ENCODE results near the gene GLIS1. TPM values are rescaled to one million over a fixed set of nuclear protein-coding genes. Genes with fewer than 3 reads are reported as not detected.

Gene GLIS1
- total RNA-seq, 4 donors from 2014 or later = not detected

- intact Hi-C loops (cut with DNase I; ENCODE audit: low total_unique reads) = no loop called here
- Histone ChIP-seq H3K27me3 (no peaks in the 10 kb centered on the region), H3K4me1 (peaks cover 10 to 16% of the 10 kb centered on the region in 2 donors), H3K36me3 (no peaks in the 10 kb centered on the region), H3K9me3 (no peaks in the 10 kb centered on the region), H3K27ac (no peak overlapping the region), H3K4me3 (no peak overlapping the region)
- no peak for TF ChIP-seq POLR2A (IDR thresholded peaks at IDR 0.05)
- TF ChIP-seq, protein P1, sequence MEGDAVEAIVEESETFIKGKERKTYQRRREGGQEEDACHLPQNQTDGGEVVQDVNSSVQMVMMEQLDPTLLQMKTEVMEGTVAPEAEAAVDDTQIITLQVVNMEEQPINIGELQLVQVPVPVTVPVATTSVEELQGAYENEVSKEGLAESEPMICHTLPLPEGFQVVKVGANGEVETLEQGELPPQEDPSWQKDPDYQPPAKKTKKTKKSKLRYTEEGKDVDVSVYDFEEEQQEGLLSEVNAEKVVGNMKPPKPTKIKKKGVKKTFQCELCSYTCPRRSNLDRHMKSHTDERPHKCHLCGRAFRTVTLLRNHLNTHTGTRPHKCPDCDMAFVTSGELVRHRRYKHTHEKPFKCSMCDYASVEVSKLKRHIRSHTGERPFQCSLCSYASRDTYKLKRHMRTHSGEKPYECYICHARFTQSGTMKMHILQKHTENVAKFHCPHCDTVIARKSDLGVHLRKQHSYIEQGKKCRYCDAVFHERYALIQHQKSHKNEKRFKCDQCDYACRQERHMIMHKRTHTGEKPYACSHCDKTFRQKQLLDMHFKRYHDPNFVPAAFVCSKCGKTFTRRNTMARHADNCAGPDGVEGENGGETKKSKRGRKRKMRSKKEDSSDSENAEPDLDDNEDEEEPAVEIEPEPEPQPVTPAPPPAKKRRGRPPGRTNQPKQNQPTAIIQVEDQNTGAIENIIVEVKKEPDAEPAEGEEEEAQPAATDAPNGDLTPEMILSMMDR (IDR thresholded peaks at IDR 0.05 in 4 of 5, conservative IDR thresholded peaks at IDR 0.05 in 1 of 5) = no peak
- DNase-seq (no peak), ATAC-seq (no peak)
- in situ Hi-C loops (cut with MboI; ENCODE audit: low sequenced_read_pairs in 4 of 4) = no loop called here
These were observed 199.7 kb downstream of the GLIS1 start for GRCh38 chr1:53539226-53539625.

DNA sequence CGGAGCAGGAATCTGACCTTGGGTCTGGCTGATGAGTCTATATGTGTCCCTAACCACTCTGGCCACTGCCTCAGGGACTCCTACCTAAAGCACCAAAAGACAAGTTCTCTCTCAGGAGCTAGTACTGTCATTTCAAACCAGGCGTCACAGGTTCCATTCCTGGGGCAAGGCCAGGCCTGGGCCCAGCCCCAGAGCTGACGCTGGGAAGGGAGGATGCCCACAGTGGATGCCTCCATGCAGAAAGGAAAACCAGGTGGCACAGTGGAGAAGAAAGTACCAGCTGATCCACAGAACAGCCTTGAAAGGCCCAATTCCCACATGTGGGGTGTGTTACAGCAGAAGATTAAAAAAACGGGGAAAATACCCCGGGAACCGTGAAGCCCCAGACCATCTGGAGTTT lies 202.4 kb downstream of the GLIS1 start:
- Histone ChIP-seq H3K9me3 (no peaks in the 10 kb centered on the region), H3K27me3 (no peaks in the 10 kb centered on the region), H3K27ac (no peak overlapping the region), H3K4me3 (no peak overlapping the region), H3K36me3 (no peaks in the 10 kb centered on the region), H3K4me1 (peaks cover 0 to 2% of the 10 kb centered on the region in 2 donors)
- intact Hi-C loops (cut with DNase I; ENCODE audit: low total_unique reads) = no loop called here
- DNase-seq = no peak
- no peak for ATAC-seq
- TF ChIP-seq, protein P1 (IDR thresholded peaks at IDR 0.05 in 4 of 5, conservative IDR thresholded peaks at IDR 0.05 in 1 of 5) = no peak
- TF ChIP-seq POLR2A (IDR thresholded peaks at IDR 0.05) = no peak
- in situ Hi-C loops (cut with MboI; ENCODE audit: low sequenced_read_pairs in 4 of 4) = no loop called here

GRCh38 chr1:53535846-53536245 lies 203.1 kb downstream of the GLIS1 start:
- no peak for TF ChIP-seq POLR2A (IDR thresholded peaks at IDR 0.05)
- TF ChIP-seq, protein P1 (IDR thresholded peaks at IDR 0.05 in 4 of 5, conservative IDR thresholded peaks at IDR 0.05 in 1 of 5) = no peak
- no peaks in the 10 kb centered on the region for H3K9me3 ChIP-seq
- DNase-seq (no peak), ATAC-seq (no peak)
- H3K4me1 ChIP-seq = no peaks in the 10 kb centered on the region
- no peaks in the 10 kb centered on the region for H3K27me3 ChIP-seq
- intact Hi-C loops (cut with DNase I; ENCODE audit: low total_unique reads) = no loop called here
- no peaks in the 10 kb centered on the region for H3K36me3 ChIP-seq
- H3K4me3 ChIP-seq = no peak overlapping the region
- H3K27ac ChIP-seq = no peak overlapping the region
- in situ Hi-C loops (cut with MboI; ENCODE audit: low sequenced_read_pairs in 4 of 4) = no loop called here

DNA sequence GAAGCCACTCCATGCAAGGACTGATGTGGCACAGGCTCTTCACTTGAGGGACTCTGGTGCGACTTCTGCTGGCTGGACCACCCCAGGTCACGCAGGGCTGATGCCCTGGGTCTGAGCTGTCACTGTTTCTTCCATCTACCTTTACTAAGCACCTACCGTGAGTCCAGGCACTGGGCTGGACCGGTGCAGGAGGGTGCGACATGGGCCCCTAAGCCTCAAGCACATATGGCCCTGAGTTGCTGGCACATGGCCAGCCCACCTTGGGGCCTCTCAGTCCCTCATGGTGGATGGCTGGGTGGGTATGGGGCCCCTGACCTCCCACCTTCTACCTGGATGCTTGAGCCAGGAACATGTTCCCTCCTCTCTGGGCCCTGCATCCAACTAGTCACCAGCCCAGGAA lies 203.7 kb downstream of the GLIS1 start:
- no peaks in the 10 kb centered on the region for H3K27me3 ChIP-seq
- no peaks in the 10 kb centered on the region for H3K4me1 ChIP-seq
- in situ Hi-C loops (cut with MboI; ENCODE audit: low sequenced_read_pairs in 4 of 4) = no loop called here
- no peak overlapping the region for H3K4me3 ChIP-seq
- no peak for ATAC-seq
- TF ChIP-seq, protein P1 (IDR thresholded peaks at IDR 0.05 in 4 of 5, conservative IDR thresholded peaks at IDR 0.05 in 1 of 5) = no peak
- no peak for TF ChIP-seq POLR2A (IDR thresholded peaks at IDR 0.05)
- H3K27ac ChIP-seq = no peak overlapping the region
- no peaks in the 10 kb centered on the region for H3K36me3 ChIP-seq
- no peaks in the 10 kb centered on the region for H3K9me3 ChIP-seq
- no peak for DNase-seq
- intact Hi-C loops (cut with DNase I; ENCODE audit: low total_unique reads) = no loop called here

DNA sequence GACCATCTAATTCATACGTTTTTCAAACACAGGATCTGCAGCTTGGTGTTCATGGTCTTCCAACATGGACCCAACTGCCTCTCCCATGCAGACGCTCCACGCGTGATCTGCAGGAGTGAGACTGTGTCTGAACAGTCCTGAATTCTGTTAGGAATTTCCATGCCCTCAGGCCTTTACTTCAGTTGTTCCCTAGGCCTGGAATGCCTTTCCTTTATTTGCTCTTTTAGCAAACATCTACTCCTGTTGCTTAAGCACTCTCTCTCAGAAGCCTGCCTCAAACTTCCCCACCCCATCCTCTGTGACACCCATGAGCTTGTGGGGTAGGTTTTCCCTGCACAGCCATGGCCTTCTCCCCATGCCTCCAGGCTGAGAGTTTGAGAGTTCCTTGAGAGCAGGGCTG lies 206.1 kb downstream of the GLIS1 start:
- no peak for DNase-seq
- H3K4me1 ChIP-seq = no peaks in the 10 kb centered on the region
- no peak overlapping the region for H3K4me3 ChIP-seq
- in situ Hi-C loops (cut with MboI; ENCODE audit: low sequenced_read_pairs in 4 of 4) = no loop called here
- no peaks in the 10 kb centered on the region for H3K36me3 ChIP-seq
- H3K27ac ChIP-seq = no peak overlapping the region
- H3K27me3 ChIP-seq = no peaks in the 10 kb centered on the region
- TF ChIP-seq, protein P1 (IDR thresholded peaks at IDR 0.05 in 4 of 5, conservative IDR thresholded peaks at IDR 0.05 in 1 of 5) = no peak
- intact Hi-C loops (cut with DNase I; ENCODE audit: low total_unique reads) = no loop called here
- H3K9me3 ChIP-seq = no peaks in the 10 kb centered on the region
- ATAC-seq = no peak
